NCI-H1105 treated with DMSO at 0.1 percent for 48 hours (cell line): Measurements from ENCODE around the gene THBS4.

ENCODE experiments used
- DNase-seq: peaks from one replicate; lab custom pipeline; 2025; lab: John Stamatoyannopoulos, UW

THBS4 gene

GRCh38 chr5:80034962-80035821 is at the start of gene THBS4:
THBS4 (plus strand) TSS chr5:80035348; CDS start chr5:80035538, 190 bp downstream.
- DNase-seq: peak; percentile 6

DNA sequence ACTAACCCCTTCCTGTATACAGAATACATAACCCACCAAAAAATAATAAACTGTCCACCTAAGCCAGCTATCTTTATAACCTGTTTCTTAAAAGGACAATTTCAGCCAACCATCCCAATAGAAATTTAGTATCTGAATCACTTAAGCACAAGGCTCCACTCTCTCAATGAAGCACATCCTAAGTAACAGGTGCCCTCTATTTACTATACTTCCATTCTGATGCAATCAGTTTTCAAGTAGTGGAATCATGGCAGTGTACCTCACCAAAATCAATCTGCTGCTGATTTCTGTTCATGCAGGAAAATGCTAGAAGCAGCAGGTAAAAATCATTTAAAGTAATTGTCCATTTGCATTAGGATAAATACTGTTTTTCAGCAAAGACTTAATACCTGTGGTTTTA is 48.9 kb upstream of the THBS4 start:
- no peak for DNase-seq

GRCh38 chr5:79990205-79990597 is 44.9 kb upstream of the THBS4 start:
- no peak for DNase-seq

DNA sequence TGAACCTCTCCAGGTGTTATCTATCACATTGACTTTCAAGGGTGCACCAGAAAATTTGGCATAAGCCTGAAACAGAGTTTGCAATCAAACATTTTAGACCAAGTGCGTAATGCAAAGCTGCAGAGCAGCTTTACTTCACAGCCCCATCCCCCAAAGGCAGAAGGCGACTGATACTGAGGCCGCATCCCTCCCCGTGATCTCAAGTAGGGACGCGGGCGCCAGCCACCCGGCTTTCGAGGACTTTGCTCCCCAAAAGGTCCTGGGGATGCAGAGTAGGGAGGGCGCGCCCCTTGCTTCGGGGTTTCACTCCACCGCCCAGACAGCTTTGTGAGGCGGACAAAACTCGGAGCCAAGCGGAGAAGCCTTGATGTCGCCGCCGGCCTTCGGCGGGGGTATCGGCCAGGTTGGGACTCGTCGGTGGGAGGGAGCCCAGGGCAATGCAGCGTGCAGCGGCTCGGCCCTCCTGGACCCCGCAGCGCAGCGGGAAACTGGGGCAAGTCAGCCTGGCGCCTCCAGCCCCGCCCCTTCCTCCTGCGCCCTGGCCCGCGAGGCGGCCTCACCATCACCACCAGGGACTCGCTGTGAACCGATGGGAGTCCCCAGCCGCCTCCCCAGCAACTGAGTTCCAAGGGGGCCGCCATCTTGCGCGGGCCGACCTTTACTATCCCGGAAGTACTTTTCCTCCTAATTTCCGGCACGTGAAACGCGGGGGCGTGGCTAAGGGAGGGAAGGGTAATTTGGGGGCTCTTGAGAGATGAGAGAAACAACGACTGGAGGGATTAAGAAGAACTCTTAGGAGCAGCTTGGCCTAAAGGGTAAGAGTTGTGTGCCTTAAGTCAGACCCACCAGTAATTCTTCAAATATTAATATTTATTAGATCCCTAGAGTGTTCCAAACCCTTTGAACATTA is 44.3 kb upstream of the THBS4 start, which contains the start of gene MTX3:
Gene MTX3 (minus strand): TSS at position 665 of the 910 bp plus-strand sequence. CDS start 24 bp downstream, at position 641.
- peak; percentile 79 for DNase-seq

GRCh38 chr5:79992891-79993657 is 42.1 kb upstream of the THBS4 start:
- no peak for DNase-seq

DNA sequence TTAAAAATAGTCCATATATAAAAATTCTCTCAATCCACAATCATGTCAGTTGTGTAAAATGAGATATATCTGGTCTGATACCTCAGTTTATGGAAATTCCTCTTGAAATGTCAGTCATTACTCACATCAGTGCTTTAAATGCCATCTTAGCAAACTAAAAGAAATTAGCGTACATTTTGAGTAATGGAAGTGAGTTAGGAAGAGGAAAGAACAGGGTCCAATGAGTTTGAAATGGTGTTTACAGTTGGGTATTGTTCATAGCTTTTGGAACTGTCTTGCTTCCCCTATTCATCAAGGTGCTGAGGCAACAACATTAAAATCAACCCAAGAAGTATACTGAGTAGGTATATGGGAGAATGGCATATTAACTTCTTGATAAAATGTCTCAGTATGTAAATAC is 35.4 kb upstream of the THBS4 start:
- DNase-seq: no peak

GRCh38 chr5:80002677-80003076 is 32.5 kb upstream of the THBS4 start:
- DNase-seq: no peak

GRCh38 chr5:80008995-80009765 is 26.0 kb upstream of the THBS4 start:
- DNase-seq: no peak

GRCh38 chr5:80010754-80011392 is 24.3 kb upstream of the THBS4 start:
- DNase-seq: no peak

DNA sequence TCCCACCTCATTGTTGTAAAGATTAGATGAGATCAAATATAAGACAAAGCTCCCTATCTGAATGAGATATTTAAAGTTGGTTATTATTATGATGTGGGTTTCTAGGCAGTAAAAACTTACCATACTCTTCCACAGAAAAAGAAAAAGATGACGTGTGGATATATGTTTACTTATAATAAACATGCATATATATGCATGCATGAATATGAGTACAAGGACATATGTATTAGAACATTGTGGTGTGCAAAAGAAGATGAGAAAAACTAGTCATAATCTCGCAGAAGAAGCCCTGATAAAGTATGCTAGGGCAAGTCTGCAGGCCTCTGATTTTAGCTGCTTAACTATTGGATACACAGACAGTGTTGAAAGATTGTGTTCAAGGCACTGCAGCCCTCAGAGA is 10.1 kb upstream of the THBS4 start:
- no peak for DNase-seq

DNA sequence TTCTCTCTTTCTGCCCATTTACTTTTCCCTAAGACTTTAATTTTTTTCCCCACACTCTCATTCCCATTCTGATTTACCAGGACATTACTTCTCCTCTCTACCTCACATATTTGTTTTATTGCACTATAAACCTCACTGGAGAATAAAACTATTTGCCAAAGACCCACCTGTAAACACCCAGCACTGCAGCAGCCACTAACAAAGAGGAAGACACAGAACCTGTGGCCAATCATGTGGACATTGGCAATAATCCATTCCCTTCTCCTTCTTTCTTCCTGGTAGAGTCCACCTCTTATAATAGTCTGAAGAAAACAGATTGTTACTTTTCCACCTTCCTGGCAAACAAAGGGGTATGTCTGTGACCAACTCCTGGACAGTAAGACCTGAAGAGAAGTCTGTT is 8.3 kb upstream of the THBS4 start:
- DNase-seq: no peak

DNA sequence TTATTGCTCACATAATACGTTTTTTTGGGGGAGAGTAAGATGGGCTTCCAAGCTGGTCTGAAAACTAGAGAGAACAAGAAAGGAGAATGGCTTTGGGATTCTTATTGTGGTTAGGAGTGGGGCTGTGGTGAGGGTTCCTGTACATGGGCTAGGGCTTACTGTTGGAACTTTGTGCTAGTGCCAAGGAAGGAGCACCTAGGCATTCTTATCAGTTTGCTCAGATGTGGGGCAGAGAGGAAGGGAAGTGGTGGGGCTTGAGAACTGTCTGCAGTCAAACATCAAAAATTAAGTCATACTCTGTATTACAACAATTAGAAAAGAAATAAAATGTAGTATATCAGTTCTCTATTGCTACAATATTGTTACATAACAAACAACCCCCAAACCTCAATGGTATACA is 4.0 kb upstream of the THBS4 start:
- DNase-seq: no peak

GRCh38 chr5:80033513-80033912 is 1.6 kb upstream of the THBS4 start:
- DNase-seq: no peak

GRCh38 chr5:80034559-80034958 is 589 bp upstream of the THBS4 start:
- no peak for DNase-seq

GRCh38 chr5:80035839-80036238 is 691 bp downstream of the THBS4 start:
- no peak for DNase-seq

DNA sequence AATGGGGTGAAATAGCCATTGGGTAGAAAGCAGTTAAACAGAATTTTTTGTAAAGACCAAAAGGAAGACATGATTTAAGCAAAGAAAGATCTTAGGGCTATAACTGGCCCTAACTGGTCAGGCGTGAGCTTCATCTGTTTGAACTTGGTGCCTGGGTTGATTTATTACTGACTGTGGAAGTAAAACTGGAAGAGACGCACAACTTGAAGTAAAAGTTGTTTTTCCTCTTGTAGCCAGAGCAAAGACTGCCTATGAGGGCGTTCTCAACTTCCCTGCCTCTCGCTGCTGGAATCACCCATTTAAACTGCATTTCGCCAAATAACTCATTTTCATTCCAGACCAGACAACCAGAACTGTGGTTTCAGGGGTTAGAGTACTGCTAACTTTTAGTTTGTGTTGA is 1.5 kb downstream of the THBS4 start:
- DNase-seq: no peak

DNA sequence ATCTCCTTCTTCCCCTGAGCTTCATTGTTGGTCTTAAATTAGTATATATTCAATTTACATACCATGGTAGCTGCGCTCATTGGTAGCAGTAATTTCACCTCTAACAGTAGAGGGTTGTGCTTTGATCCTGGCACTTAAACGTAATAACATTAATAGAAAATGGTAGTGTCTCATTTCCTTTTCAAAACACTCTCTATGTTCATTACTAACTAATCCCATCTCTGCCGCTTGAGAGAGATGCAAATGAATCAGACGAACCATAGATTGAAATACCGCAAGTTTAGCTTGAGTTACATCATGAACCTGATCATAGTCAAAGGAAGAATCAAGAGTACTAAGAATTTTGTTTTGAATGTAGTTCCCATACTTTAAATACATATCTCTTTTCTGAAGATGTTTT is 2.2 kb downstream of the THBS4 start:
- DNase-seq: no peak

GRCh38 chr5:80039650-80040049 is 4.5 kb downstream of the THBS4 start:
- no peak for DNase-seq

DNA sequence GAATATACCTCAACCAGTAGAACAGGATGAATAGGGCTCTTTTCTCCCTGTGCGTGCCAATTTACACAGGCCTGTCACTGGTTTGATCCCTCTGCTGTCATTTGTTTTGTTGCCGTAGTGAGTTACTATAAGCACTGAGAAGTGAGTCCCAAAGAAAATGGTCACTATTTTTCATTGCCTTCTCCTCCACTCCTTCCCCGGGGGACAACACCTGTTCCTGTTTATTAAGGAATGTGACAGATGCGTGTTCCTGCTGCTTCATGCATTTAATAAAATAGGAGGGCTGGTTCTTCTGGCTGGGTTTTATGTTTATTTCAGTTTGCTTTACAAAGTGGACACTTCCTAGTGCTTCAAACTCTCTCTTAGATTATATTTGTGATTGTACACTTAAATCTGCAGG is 6.4 kb downstream of the THBS4 start:
- no peak for DNase-seq

GRCh38 chr5:80042330-80042729 is 7.2 kb downstream of the THBS4 start:
- DNase-seq: no peak

- no peak for DNase-seq
Observed at GRCh38 chr5:80043187-80043586, 8.0 kb downstream of the THBS4 start.
